GM10266 (cell line): ENCODE measurements around the gene OPCML.

Experiments
- DNase-seq: peaks from one replicate; pipeline ENCODE4 v3.0.0; 2012; ENCODE audit errors: extremely low spot score
- CTCF ChIP-seq: IDR thresholded peaks from 2 replicates; pipeline ENCODE4 v1.5.1; 2012; ENCODE audit warnings: mild to moderate bottlenecking, low read depth; ENCODE audit not compliant: control insufficient read depth, insufficient read depth; ENCODE audit errors: missing control alignments

OPCML gene

GRCh38 chr11:132658696-132659095 is 873.6 kb downstream of the OPCML start:
- no peak for TF ChIP-seq CTCF
- DNase-seq = no peak

- TF ChIP-seq CTCF = no peak
- no peak for DNase-seq
Measured at GRCh38 chr11:132658004-132658403, 874.3 kb downstream of the OPCML start.

- DNase-seq = no peak
- TF ChIP-seq CTCF = no peak
Measured at GRCh38 chr11:132655187-132655855, 877.0 kb downstream of the OPCML start.

GRCh38 chr11:132653237-132653636 is 879.1 kb downstream of the OPCML start:
- no peak for TF ChIP-seq CTCF
- no peak for DNase-seq

GRCh38 chr11:132650969-132651720 is 881.2 kb downstream of the OPCML start:
- TF ChIP-seq CTCF = no peak
- no peak for DNase-seq

GRCh38 chr11:132649277-132649676 is 883.0 kb downstream of the OPCML start:
- no peak for TF ChIP-seq CTCF

GRCh38 chr11:132648851-132649250 is 883.5 kb downstream of the OPCML start:
- DNase-seq = no peak
- TF ChIP-seq CTCF = no peak

More at GRCh38 chr11:132649277-132649676, 883.0 kb downstream of the OPCML start:
- no peak for DNase-seq
